A673 (cell line): ENCODE measurements around the gene NR2C2.

Experiments
- EZH2 ChIP-seq: fragments of 200-600 bp; sonication (generic); IDR thresholded peaks from 2 replicates; pipeline ENCODE4 v1.6.1; 2017; ENCODE audit warnings: borderline replicate concordance, low read depth, mild to moderate bottlenecking, mixed read lengths, antibody characterized with exemption, low read length; ENCODE audit not compliant: poor library complexity, severe bottlenecking
- TF ChIP-seq, protein P1 (sequence below): fragments of 300-800, 200-600 bp; sonication (generic); conservative IDR thresholded peaks from 2 replicates; pipeline ENCODE4 v1.5.1; 2017; ENCODE audit warnings: low read depth, mild to moderate bottlenecking, antibody characterized with exemption, low read length, moderate library complexity, mixed read lengths

DNA sequence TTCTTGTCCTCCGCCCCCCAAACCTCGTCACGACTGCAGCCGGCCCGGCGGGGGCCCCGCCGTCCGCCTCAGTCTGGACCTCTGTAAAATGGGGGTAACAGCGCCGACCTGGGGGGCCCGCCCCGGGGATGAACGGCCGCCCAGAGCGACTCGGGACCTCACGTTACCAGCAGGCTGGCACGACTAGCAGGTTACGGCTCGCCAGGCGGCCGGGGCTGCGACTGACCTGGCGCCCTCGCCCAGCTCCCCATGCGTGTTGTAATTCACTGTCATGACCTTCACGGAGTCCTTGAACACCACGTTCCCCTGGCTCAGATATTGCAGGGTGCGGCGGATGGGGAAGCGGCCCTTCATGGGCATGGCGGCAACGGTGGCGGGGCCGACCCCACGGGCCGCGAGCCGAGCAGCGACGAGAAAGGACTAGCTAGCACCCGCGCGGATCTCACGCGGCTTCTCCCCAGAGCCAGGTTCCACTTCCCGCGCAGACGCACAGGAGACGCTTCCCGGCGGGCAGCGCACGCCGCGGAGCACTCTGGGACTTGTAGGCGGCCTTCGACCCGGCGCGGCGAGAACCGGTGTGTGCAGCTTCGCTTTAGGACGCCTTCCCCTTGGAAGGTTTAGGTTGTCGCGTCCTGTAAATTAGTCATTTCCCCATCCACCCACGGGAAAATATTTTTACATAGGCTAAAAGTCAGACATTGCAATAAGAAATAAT is 117.6 kb downstream of the NR2C2 start, which contains the start of gene MRPS25:
- TF ChIP-seq, protein P1, sequence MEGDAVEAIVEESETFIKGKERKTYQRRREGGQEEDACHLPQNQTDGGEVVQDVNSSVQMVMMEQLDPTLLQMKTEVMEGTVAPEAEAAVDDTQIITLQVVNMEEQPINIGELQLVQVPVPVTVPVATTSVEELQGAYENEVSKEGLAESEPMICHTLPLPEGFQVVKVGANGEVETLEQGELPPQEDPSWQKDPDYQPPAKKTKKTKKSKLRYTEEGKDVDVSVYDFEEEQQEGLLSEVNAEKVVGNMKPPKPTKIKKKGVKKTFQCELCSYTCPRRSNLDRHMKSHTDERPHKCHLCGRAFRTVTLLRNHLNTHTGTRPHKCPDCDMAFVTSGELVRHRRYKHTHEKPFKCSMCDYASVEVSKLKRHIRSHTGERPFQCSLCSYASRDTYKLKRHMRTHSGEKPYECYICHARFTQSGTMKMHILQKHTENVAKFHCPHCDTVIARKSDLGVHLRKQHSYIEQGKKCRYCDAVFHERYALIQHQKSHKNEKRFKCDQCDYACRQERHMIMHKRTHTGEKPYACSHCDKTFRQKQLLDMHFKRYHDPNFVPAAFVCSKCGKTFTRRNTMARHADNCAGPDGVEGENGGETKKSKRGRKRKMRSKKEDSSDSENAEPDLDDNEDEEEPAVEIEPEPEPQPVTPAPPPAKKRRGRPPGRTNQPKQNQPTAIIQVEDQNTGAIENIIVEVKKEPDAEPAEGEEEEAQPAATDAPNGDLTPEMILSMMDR = no peak
- no peak for TF ChIP-seq EZH2
